DLD1 (cell line): ENCODE data around the gene RPP25.
"Not testable (repeated sequence)": the region's sequence is repeated elsewhere in the genome, so short reads cannot be mapped to it uniquely, and the experiment has no call there.

Experiments
- in situ Hi-C: cut with HindIII; loops from 2 replicates; pipeline ENCODE4 v1.10.0; 2017; ENCODE audit warnings: low sequenced_read_pairs

The RPP25 gene

GRCh38 chr15:74963213-74963612 lies 6.6 kb upstream of the RPP25 start:
- in situ Hi-C loops, result no loop called here

- in situ Hi-C loops, result no loop called here
These were observed 6.1 kb upstream of the RPP25 start for GRCh38 chr15:74962671-74963070.

GRCh38 chr15:74962219-74962618 lies 5.6 kb upstream of the RPP25 start:
- in situ Hi-C loops, result no loop called here

GRCh38 chr15:74961616-74962015 lies 5.0 kb upstream of the RPP25 start:
- in situ Hi-C loops, result no loop called here

- in situ Hi-C loops, result no loop called here
These were observed 4.5 kb upstream of the RPP25 start for GRCh38 chr15:74960995-74961588.

GRCh38 chr15:74960286-74960685 lies 3.7 kb upstream of the RPP25 start:
- in situ Hi-C loops, result no loop called here

- in situ Hi-C loops, result no loop called here
These were observed 3.0 kb upstream of the RPP25 start for GRCh38 chr15:74959586-74959939.

- in situ Hi-C loops, result no loop called here
These were observed 2.5 kb upstream of the RPP25 start for GRCh38 chr15:74958908-74959585.

GRCh38 chr15:74958320-74958907 lies 1.8 kb upstream of the RPP25 start:
- in situ Hi-C loops, result no loop called here

- in situ Hi-C loops, result no loop called here
These were observed 984 bp upstream of the RPP25 start for GRCh38 chr15:74957476-74958035.

GRCh38 chr15:74955796-74956647 lies 550 bp downstream of the RPP25 start:
- in situ Hi-C loops, result no loop called here

GRCh38 chr15:74955017-74955416 lies 1.6 kb downstream of the RPP25 start:
- in situ Hi-C loops, result no loop called here

- in situ Hi-C loops, result no loop called here
These were observed 2.1 kb downstream of the RPP25 start for GRCh38 chr15:74954515-74954914.

GRCh38 chr15:74951006-74951405 lies 5.6 kb downstream of the RPP25 start:
- in situ Hi-C loops, result no loop called here

GRCh38 chr15:74950078-74950908 lies 6.3 kb downstream of the RPP25 start:
- in situ Hi-C loops, result no loop called here

GRCh38 chr15:74937590-74938371 lies 18.8 kb downstream of the RPP25 start, which contains the start of gene COX5A:
Gene COX5A, minus strand, starts transcription at chr15:74938073. Its CDS starts 59 bp downstream, at chr15:74938014.
- in situ Hi-C loops, result no loop called here

GRCh38 chr15:74937272-74937589 lies 19.3 kb downstream of the RPP25 start:
- in situ Hi-C loops, result no loop called here

- in situ Hi-C loops, result not testable (repeated sequence)
These were observed 21.4 kb downstream of the RPP25 start for GRCh38 chr15:74935193-74935592.

- in situ Hi-C loops, result no loop called here
These were observed 23.0 kb downstream of the RPP25 start for GRCh38 chr15:74933573-74933972.

- in situ Hi-C loops, result no loop called here
These were observed 27.8 kb downstream of the RPP25 start for GRCh38 chr15:74928771-74929198.
